Measurements from ENCODE around the gene RGMA. TPM values are rescaled to one million over a fixed set of nuclear protein-coding genes. Genes with fewer than 3 reads are reported as not detected.

The RGMA gene
- total and polyA plus RNA-seq, 10 of the 15 experiments (the other 5 are each of a cell fraction or from before 2014, with no cell fraction given), result not detected

DNA sequence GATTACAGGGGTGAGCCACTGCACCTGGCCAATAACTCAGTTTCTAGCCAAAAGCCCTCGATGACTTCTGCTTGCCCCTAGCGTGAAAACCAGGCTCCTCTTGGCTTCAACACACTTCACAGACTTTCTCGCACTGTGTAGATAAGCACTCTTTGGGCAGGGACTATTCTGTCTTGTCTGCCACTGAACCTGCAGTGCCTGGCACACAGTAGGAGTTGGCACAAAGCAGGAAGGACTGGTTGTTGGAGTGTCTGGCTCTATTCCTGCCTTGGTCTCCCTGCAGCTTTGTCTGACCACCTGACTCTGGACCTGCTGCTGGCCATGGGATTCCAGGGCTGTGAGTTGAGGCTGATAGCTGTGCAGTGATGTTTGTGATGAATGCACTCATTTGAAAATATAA, 46.4 kb upstream of the RGMA start:
- POLR2A ChIA-PET, result no interaction called here
- in situ Hi-C loops (cut with MboI), result no loop called here
- CTCF ChIA-PET, result no interaction called here
- TF ChIP-seq TBL1XR1 (IDR thresholded peaks at IDR 0.05; ENCODE audit: low read depth, low read length) (no peak), SKIL (IDR thresholded peaks at IDR 0.05; ENCODE audit: low read depth, poor library complexity, severe bottlenecking) (no peak), SPI1 (IDR thresholded peaks at IDR 0.05; ENCODE audit: borderline replicate concordance, insufficient read depth, low read depth, low read length) (no peak), EED (IDR thresholded peaks at IDR 0.05; ENCODE audit: low read depth) (no peak), MTA2 (IDR thresholded peaks at IDR 0.05; ENCODE audit: low read depth) (no peak), CREM (IDR thresholded peaks at IDR 0.05; ENCODE audit: low read depth) (no peak), MYC (IDR thresholded peaks at IDR 0.05; ENCODE audit: insufficient read depth, insufficient read length, insufficient replicate concordance, low read length, severe bottlenecking) (no peak), SMARCA5 (IDR thresholded peaks at IDR 0.05) (no peak), CHD2 (IDR thresholded peaks at IDR 0.05; ENCODE audit: borderline replicate concordance, low read depth, low read length) (no peak), NR2F1 (conservative IDR thresholded peaks at IDR 0.05) (no peak), SREBF2 (IDR thresholded peaks at IDR 0.05; ENCODE audit: low read length) (no peak), USF1 (IDR thresholded peaks at IDR 0.05; ENCODE audit: borderline replicate concordance, extremely low read length, insufficient read depth, low read depth, low read length) (no peak), TCF7 (IDR thresholded peaks at IDR 0.05; ENCODE audit: borderline replicate concordance) (no peak), IRF5 (IDR thresholded peaks at IDR 0.05; ENCODE audit: borderline replicate concordance) (no peak), BACH1 (IDR thresholded peaks at IDR 0.05; ENCODE audit: borderline replicate concordance) (no peak), WRNIP1 (IDR thresholded peaks at IDR 0.05; ENCODE audit: borderline replicate concordance, low read depth, low read length) (no peak)
- TF ChIP-seq, protein P1, sequence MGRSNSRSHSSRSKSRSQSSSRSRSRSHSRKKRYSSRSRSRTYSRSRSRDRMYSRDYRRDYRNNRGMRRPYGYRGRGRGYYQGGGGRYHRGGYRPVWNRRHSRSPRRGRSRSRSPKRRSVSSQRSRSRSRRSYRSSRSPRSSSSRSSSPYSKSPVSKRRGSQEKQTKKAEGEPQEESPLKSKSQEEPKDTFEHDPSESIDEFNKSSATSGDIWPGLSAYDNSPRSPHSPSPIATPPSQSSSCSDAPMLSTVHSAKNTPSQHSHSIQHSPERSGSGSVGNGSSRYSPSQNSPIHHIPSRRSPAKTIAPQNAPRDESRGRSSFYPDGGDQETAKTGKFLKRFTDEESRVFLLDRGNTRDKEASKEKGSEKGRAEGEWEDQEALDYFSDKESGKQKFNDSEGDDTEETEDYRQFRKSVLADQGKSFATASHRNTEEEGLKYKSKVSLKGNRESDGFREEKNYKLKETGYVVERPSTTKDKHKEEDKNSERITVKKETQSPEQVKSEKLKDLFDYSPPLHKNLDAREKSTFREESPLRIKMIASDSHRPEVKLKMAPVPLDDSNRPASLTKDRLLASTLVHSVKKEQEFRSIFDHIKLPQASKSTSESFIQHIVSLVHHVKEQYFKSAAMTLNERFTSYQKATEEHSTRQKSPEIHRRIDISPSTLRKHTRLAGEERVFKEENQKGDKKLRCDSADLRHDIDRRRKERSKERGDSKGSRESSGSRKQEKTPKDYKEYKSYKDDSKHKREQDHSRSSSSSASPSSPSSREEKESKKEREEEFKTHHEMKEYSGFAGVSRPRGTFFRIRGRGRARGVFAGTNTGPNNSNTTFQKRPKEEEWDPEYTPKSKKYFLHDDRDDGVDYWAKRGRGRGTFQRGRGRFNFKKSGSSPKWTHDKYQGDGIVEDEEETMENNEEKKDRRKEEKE (IDR thresholded peaks at IDR 0.05), result no peak

More for the DNA sequence above, 46.4 kb upstream of the RGMA start:
- 0% methylated on average over 3 of the region's 3 CpGs for WGBS (ENCODE audit: insufficient coverage, insufficient replicate concordance, low lambda C conversion rate, missing lambda C conversion rate)
- no TSS peak for BruUV-seq (replicated peaks)
- H3K79me2 ChIP-seq (ENCODE audit: control insufficient read depth, insufficient read depth, low read length), result no peaks in the 10 kb centered on the region
- FAIRE-seq, result no peak
- ChIA-PET RAD21 (ENCODE audit: unreplicated experiment) (no interaction called here), SMC1A (ENCODE audit: uncharacterized antibody, unreplicated experiment) (no interaction called here)
- H3K4me2 ChIP-seq (ENCODE audit: control insufficient read depth, insufficient read depth), result no peak overlapping the region
- H3K4me3 ChIP-seq, result no peak overlapping the region
- H3K9ac ChIP-seq (ENCODE audit: control insufficient read depth, insufficient read depth, low read length), result no peak overlapping the region
- intact Hi-C loops (cut with micrococcal nuclease; ENCODE audit: unreplicated experiment), result no loop called here
- H3K9me3 ChIP-seq (replicated peaks; ENCODE audit: control insufficient read depth, insufficient read depth, low read length), result no peaks in the 10 kb centered on the region
- H4K20me1 ChIP-seq (ENCODE audit: control insufficient read depth, insufficient read depth), result no peaks in the 10 kb centered on the region
- DNase-seq (ENCODE audit: low read depth, low spot score), result no peak
- H3K27ac ChIP-seq (ENCODE audit: control insufficient read depth, insufficient read depth), result no peak overlapping the region
- H3K27me3 ChIP-seq (replicated peaks in 1 of 2; ENCODE audit: control insufficient read depth in 2 of 2, insufficient read depth in 2 of 2, low read length in 1 of 2), result no peaks in the 10 kb centered on the region; a peak in 3 of 4 replicates
- no peak overlapping the region for H2AFZ ChIP-seq (ENCODE audit: control insufficient read depth, low read depth, low read length)
- H3K36me3 ChIP-seq (ENCODE audit: control insufficient read depth in 2 of 2, insufficient read depth in 2 of 2, low read length in 1 of 2), result no peaks in the 10 kb centered on the region
- H3K4me1 ChIP-seq (ENCODE audit: control insufficient read depth, insufficient read depth, low read length), result no peaks in the 10 kb centered on the region
- ATAC-seq, result no peak

Measured in GM12878 (cell line).